ENCODE measurements around the gene PRPF19. TPM values are rescaled to one million over a fixed set of nuclear protein-coding genes. Genes with fewer than 3 reads are reported as not detected.
A peak's percentile ranks its signal among the peaks of the same experiment; 100 is the strongest.

Gene PRPF19
- total and polyA plus RNA-seq, 2 of the 13 experiments (the other 11 are each of a cell fraction or from before 2014, with no cell fraction given) = 27.4 to 91.1 TPM

- FAIRE-seq = no peak
- Histone ChIP-seq H3K4me3 (replicated peaks in 1 of 3; ENCODE audit: insufficient read depth in 1 of 3, low read depth in 2 of 3, low read length in 3 of 3) (0 out of 6 replicates have a peak overlapping the region, but pooled peaks of 1 of the 3 experiments have one; percentile 49), H4K20me1 (ENCODE audit: insufficient read depth, low read length) (no peaks in the 10 kb centered on the region), H3K27ac (ENCODE audit: extremely low read length, insufficient read depth, low read length) (no peak overlapping the region), H3K9ac (ENCODE audit: insufficient read depth, low read depth, low read length) (no peak overlapping the region), H3K9me3 (ENCODE audit: low read length) (no peaks in the 10 kb centered on the region), H3K4me1 (ENCODE audit: insufficient read depth, low read length) (peaks cover 57% of the 10 kb centered on the region), H3K27me3 (ENCODE audit: control insufficient read depth in 1 of 2, insufficient read depth in 2 of 2, low read length in 2 of 2) (no peaks in the 10 kb centered on the region), H2AFZ (ENCODE audit: low read length) (no peak overlapping the region), H3K79me2 (ENCODE audit: insufficient read depth, low read length) (no peaks in the 10 kb centered on the region), H3K36me3 (replicated peaks in 1 of 2; ENCODE audit: control insufficient read depth in 1 of 2, insufficient read depth in 2 of 2, low read length in 2 of 2) (peaks cover 17 to 29% of the 10 kb centered on the region in 2 experiments; a peak in 4 of 5 replicates), H3K4me2 (ENCODE audit: low read depth, low read length) (peak overlapping the region; percentile 81; the same call in 1 of the 2 replicates)
- ATAC-seq = no peak
- no peak for DNase-seq (ENCODE audit: low spot score)
- POLR2A ChIA-PET = interaction anchor here (1.0 to 2.6 kb wide), 3 partner anchors 9 to 12 kb away, joined by 3 to 26 read pairs (median 3); no protein-coding TSS in a partner anchor
- CTCF ChIA-PET (ENCODE audit: low intra/inter-chr PET ratio, low total read pairs) = no interaction called here
- 85% methylated on average over 8 of the region's 8 CpGs for WGBS (ENCODE audit: low lambda C conversion rate)
- intact Hi-C loops (cut with micrococcal nuclease; ENCODE audit: unreplicated experiment) = no loop called here
- no TSS peak for BruUV-seq (replicated peaks)
- in situ Hi-C loops (cut with HindIII; ENCODE audit: extremely low pct_ligation_motif_present, low pct_unique_long_range_greater_than_20kb) = no loop called here
- no peak for TF ChIP-seq ZNF556 (CRISPR knock-in tag; IDR thresholded peaks at IDR 0.05; ENCODE audit: borderline replicate concordance)
- TF ChIP-seq ZNF629 (CRISPR knock-in tag; conservative IDR thresholded peaks at IDR 0.05) = peak; percentile 67
Measured at GRCh38 chr11:60854140-60854846, 52.1 kb downstream of the PRPF19 start.

- no peaks in the 10 kb centered on the region for H3K9me3 ChIP-seq (ENCODE audit: low read length)
- ATAC-seq (no peak), DNase-seq (ENCODE audit: low spot score) (no peak), FAIRE-seq (no peak)
- no peak overlapping the region for H3K4me2 ChIP-seq (ENCODE audit: low read depth, low read length)
- H3K27me3 ChIP-seq (ENCODE audit: control insufficient read depth in 1 of 2, insufficient read depth in 2 of 2, low read length in 2 of 2) = no peaks in the 10 kb centered on the region
- ChIA-PET POLR2A (interaction anchor here (1.1 kb wide), 1 partner anchor 9 kb away, joined by 3 read pairs; no protein-coding TSS in a partner anchor), CTCF (ENCODE audit: low intra/inter-chr PET ratio, low total read pairs) (no interaction called here)
- H3K36me3 ChIP-seq (replicated peaks in 1 of 2; ENCODE audit: control insufficient read depth in 1 of 2, insufficient read depth in 2 of 2, low read length in 2 of 2) = peaks cover 20 to 39% of the 10 kb centered on the region in 2 experiments; a peak in 4 of 5 replicates
- 97% methylated on average over 40 of the region's 68 CpGs for WGBS (ENCODE audit: low lambda C conversion rate)
- intact Hi-C loops (cut with micrococcal nuclease; ENCODE audit: unreplicated experiment) (no loop called here), in situ Hi-C loops (cut with HindIII; ENCODE audit: extremely low pct_ligation_motif_present, low pct_unique_long_range_greater_than_20kb) (no loop called here)
- no TSS peak for BruUV-seq (replicated peaks)
- no peaks in the 10 kb centered on the region for H4K20me1 ChIP-seq (ENCODE audit: insufficient read depth, low read length)
- H3K79me2 ChIP-seq (ENCODE audit: insufficient read depth, low read length) = no peaks in the 10 kb centered on the region
- peaks cover 46% of the 10 kb centered on the region for H3K4me1 ChIP-seq (ENCODE audit: insufficient read depth, low read length)
- H3K9ac ChIP-seq (ENCODE audit: insufficient read depth, low read depth, low read length) = no peak overlapping the region
- H2AFZ ChIP-seq (ENCODE audit: low read length) = no peak overlapping the region
- H3K4me3 ChIP-seq (replicated peaks in 1 of 3; ENCODE audit: insufficient read depth in 1 of 3, low read depth in 2 of 3, low read length in 3 of 3) = no peak overlapping the region
- H3K27ac ChIP-seq (ENCODE audit: extremely low read length, insufficient read depth, low read length) = no peak overlapping the region
- TF ChIP-seq STAG1 (CRISPR knock-in tag; IDR thresholded peaks at IDR 0.05) (no peak), AGO2 (optimal IDR thresholded peaks at IDR 0.05; ENCODE audit: low read depth, low read length) (peak; percentile 23), ATRX (CRISPR knock-in tag; IDR thresholded peaks at IDR 0.05; ENCODE audit: borderline replicate concordance) (no peak), KAT7 (CRISPR knock-in tag; IDR thresholded peaks at IDR 0.05; ENCODE audit: borderline replicate concordance) (no peak), RFXANK (CRISPR knock-in tag; IDR thresholded peaks at IDR 0.05) (no peak), ZNF687 (CRISPR knock-in tag; IDR thresholded peaks at IDR 0.05) (peak; percentile 13), ZEB1 (IDR thresholded peaks at IDR 0.05; ENCODE audit: insufficient replicate concordance, low read depth) (no peak), RBM22 (optimal IDR thresholded peaks at IDR 0.05; ENCODE audit: low read length) (peak; percentile 40)
Measured at GRCh38 chr11:60852982-60853950, 53.1 kb downstream of the PRPF19 start.

Measured in HepG2 (cell line).